ENCODE results near the gene BTBD8. TPM values are rescaled to one million over a fixed set of nuclear protein-coding genes. Genes with fewer than 3 reads are reported as not detected.

Gene BTBD8
- total and polyA plus RNA-seq, 9 of the 15 experiments (the other 6 are each of a cell fraction or from before 2014, with no cell fraction given), result 0.46 to 2.3 (median 1.2) TPM

GRCh38 chr1:92031281-92032110, 48.6 kb upstream of the BTBD8 start (continued):
- no peak for TF ChIP-seq KAT2B (IDR thresholded peaks at IDR 0.05; ENCODE audit: low read depth, low read length)
- TF ChIP-seq ZNF282 (CRISPR knock-in tag; IDR thresholded peaks at IDR 0.05), result no peak
- no peak for TF ChIP-seq IFI16 (CRISPR knock-in tag; IDR thresholded peaks at IDR 0.05)
- TF ChIP-seq CBX2 (IDR thresholded peaks at IDR 0.05; ENCODE audit: insufficient read depth, low read length, poor library complexity, severe bottlenecking), result no peak
- TF ChIP-seq ZNF316 (IDR thresholded peaks at IDR 0.05), result no peak
- no peak for TF ChIP-seq AFF4 (CRISPR knock-in tag; IDR thresholded peaks at IDR 0.05)
- no peak for TF ChIP-seq RCOR1 (IDR thresholded peaks at IDR 0.05; ENCODE audit: borderline replicate concordance in 1 of 2, low read depth in 2 of 2, low read length in 2 of 2)
- no peak for TF ChIP-seq ARID1B (IDR thresholded peaks at IDR 0.05)
- no peak for TF ChIP-seq CGGBP1 (CRISPR knock-in tag; IDR thresholded peaks at IDR 0.05)

Measured in K562 (cell line).